HL-60 (cell line): ENCODE data around the gene ST7L.

ENCODE experiments used
- DNase-seq, 2 experiments: peaks; one replicate each; pipeline ENCODE4 v3.0.0-alpha.2; 2010 to 2020; ENCODE audit warnings: low read depth in 1 of 2, low spot score in 1 of 2
- H3K27ac ChIP-seq: fragments of 250-450 bp; sonication (Bioruptor Pico); replicated peaks from 2 replicates; pipeline ENCODE4 v1.5.1; 2020; ENCODE audit warnings: mild to moderate bottlenecking, moderate library complexity
- H3K27me3 ChIP-seq: fragments of 250-450 bp; sonication (Bioruptor Pico); 2 replicates; pipeline ENCODE4 v1.5.1; 2021; ENCODE audit warnings: mild to moderate bottlenecking, moderate library complexity; ENCODE audit not compliant: insufficient read depth, poor library complexity, severe bottlenecking
- H3K4me3 ChIP-seq: replicated peaks from 2 replicates; pipeline ENCODE4 v1.5.1; 2011; ENCODE audit warnings: mild to moderate bottlenecking, control low read depth, low read length; ENCODE audit not compliant: insufficient read depth
- GABPA ChIP-seq: IDR thresholded peaks from 2 replicates; pipeline ENCODE4 v1.6.1; 2012; ENCODE audit warnings: low read depth
- POLR2AphosphoS5 ChIP-seq: IDR thresholded peaks from 2 replicates; pipeline ENCODE4 v1.6.1; 2012; ENCODE audit warnings: low read depth
- SPI1 ChIP-seq: IDR thresholded peaks from 2 replicates; pipeline ENCODE4 v1.6.1; 2012; ENCODE audit warnings: low read depth, mild to moderate bottlenecking, borderline replicate concordance
- TF ChIP-seq, protein P1 (sequence below): IDR thresholded peaks from 2 replicates; pipeline ENCODE4 v1.6.1; 2012; ENCODE audit warnings: low read depth; ENCODE audit not compliant: insufficient replicate concordance
- TF ChIP-seq, protein P2 (sequence below): IDR thresholded peaks from one replicate; pipeline ENCODE4 v1.5.1; 2011; ENCODE audit warnings: low read length, control low read depth, inconsistent platforms; ENCODE audit not compliant: insufficient read depth

The ST7L gene

DNA sequence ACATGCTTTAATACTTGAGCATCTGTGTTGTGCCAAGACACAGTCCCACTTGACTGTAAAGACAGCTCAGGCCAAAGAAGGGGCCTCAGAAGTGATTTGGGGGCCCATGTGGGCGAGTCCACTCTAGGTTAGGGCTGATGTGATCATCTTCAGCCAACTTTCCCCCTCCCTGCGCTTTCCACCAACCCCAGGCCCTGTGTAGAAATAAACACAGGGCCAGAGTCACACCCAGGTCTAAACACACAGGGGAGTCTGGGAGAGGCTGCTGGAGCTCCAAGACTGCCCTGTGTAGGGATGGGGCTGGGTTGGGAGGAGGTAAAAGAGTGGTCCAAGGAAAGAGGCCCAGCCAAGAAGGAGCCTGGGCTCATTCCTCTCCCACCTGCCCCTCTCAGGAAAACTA lies 112.6 kb downstream of the ST7L start:
- Histone ChIP-seq H3K4me3 (no peak overlapping the region), H3K27me3 (peaks cover 68% of the 10 kb centered on the region), H3K27ac (no peak overlapping the region)
- TF ChIP-seq SPI1 (no peak), POLR2AphosphoS5 (no peak), GABPA (no peak)
- TF ChIP-seq, protein P1, sequence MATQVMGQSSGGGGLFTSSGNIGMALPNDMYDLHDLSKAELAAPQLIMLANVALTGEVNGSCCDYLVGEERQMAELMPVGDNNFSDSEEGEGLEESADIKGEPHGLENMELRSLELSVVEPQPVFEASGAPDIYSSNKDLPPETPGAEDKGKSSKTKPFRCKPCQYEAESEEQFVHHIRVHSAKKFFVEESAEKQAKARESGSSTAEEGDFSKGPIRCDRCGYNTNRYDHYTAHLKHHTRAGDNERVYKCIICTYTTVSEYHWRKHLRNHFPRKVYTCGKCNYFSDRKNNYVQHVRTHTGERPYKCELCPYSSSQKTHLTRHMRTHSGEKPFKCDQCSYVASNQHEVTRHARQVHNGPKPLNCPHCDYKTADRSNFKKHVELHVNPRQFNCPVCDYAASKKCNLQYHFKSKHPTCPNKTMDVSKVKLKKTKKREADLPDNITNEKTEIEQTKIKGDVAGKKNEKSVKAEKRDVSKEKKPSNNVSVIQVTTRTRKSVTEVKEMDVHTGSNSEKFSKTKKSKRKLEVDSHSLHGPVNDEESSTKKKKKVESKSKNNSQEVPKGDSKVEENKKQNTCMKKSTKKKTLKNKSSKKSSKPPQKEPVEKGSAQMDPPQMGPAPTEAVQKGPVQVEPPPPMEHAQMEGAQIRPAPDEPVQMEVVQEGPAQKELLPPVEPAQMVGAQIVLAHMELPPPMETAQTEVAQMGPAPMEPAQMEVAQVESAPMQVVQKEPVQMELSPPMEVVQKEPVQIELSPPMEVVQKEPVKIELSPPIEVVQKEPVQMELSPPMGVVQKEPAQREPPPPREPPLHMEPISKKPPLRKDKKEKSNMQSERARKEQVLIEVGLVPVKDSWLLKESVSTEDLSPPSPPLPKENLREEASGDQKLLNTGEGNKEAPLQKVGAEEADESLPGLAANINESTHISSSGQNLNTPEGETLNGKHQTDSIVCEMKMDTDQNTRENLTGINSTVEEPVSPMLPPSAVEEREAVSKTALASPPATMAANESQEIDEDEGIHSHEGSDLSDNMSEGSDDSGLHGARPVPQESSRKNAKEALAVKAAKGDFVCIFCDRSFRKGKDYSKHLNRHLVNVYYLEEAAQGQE, result no peak
- TF ChIP-seq, protein P2, sequence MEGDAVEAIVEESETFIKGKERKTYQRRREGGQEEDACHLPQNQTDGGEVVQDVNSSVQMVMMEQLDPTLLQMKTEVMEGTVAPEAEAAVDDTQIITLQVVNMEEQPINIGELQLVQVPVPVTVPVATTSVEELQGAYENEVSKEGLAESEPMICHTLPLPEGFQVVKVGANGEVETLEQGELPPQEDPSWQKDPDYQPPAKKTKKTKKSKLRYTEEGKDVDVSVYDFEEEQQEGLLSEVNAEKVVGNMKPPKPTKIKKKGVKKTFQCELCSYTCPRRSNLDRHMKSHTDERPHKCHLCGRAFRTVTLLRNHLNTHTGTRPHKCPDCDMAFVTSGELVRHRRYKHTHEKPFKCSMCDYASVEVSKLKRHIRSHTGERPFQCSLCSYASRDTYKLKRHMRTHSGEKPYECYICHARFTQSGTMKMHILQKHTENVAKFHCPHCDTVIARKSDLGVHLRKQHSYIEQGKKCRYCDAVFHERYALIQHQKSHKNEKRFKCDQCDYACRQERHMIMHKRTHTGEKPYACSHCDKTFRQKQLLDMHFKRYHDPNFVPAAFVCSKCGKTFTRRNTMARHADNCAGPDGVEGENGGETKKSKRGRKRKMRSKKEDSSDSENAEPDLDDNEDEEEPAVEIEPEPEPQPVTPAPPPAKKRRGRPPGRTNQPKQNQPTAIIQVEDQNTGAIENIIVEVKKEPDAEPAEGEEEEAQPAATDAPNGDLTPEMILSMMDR, result no peak
- DNase-seq, result no peak

DNA sequence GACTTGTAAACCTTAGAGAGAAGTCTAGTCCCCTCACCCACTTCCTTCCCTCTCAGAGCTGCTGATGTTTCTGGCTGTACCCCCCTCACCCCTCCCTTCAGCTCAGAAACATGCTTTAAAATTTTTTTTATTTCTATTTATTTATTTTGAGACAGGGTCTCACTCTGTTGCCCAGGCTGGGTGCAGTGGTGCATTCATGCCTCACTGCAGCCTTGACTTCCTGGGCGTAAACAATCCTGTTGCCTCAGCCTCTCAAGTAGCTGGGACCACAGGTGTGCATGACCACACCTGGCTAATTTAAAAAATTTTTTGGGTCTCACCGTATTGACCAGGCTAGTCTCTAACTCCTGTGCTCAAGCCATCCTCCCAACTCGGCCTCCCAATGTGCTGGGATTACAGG lies 113.1 kb downstream of the ST7L start:
- TF ChIP-seq, protein P2, result no peak
- TF ChIP-seq, protein P1, result no peak
- TF ChIP-seq POLR2AphosphoS5 (no peak), GABPA (no peak), SPI1 (no peak)
- Histone ChIP-seq H3K27me3 (peaks cover 72% of the 10 kb centered on the region), H3K4me3 (no peak overlapping the region), H3K27ac (no peak overlapping the region)
- no peak for DNase-seq

DNA sequence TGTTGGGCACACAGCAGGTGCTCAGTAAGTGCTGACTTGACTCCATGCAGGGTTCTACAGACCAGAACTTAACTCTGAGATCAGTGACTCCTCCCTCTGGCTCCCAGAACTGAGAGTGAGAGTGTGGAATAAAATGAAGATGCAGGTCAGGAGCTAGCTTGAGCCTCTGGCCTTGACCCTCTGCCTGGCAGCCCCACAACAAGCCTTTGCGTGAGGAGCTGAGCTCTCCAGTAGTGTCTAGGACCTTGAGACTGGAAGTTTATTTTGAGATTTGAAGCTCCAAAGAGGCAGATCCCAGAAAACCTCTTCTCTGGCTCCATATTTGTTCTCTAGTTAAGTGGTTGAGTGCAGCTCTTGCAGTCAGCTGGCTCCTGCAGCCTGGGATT lies 113.5 kb downstream of the ST7L start:
- H3K27me3 ChIP-seq, result peaks cover 73% of the 10 kb centered on the region
- TF ChIP-seq GABPA, result no peak
- no peak for TF ChIP-seq POLR2AphosphoS5
- TF ChIP-seq, protein P1, result no peak
- no peak overlapping the region for H3K27ac ChIP-seq
- no peak for DNase-seq
- H3K4me3 ChIP-seq, result no peak overlapping the region
